Gastroesophageal sphincter (tissue), 3 donors: ENCODE measurements around the gene ZBED6.

Experiments
- EP300 ChIP-seq: sonication (generic); formaldehyde crosslinking; IDR thresholded peaks from one replicate; pipeline ENCODE4 v1.6.1; 2017; ENCODE audit warnings: antibody characterized with exemption, mild to moderate bottlenecking
- POLR2AphosphoS5 ChIP-seq: sonication (generic); formaldehyde crosslinking; IDR thresholded peaks from one replicate; pipeline ENCODE4 v1.6.1; 2017; ENCODE audit warnings: antibody characterized with exemption
- TF ChIP-seq, protein P1 (sequence below), 4 experiments: fragments of 200-600 bp in 2 of 4; fragments of 450-650 bp in 2 of 4; sonication (generic) in 1 of 4; IDR thresholded peaks; one replicate each; pipeline ENCODE4 v1.5.1; 2017 to 2019; ENCODE audit warnings: antibody characterized with exemption in 4 of 4, mild to moderate bottlenecking in 2 of 4, moderate library complexity in 2 of 4

DNA sequence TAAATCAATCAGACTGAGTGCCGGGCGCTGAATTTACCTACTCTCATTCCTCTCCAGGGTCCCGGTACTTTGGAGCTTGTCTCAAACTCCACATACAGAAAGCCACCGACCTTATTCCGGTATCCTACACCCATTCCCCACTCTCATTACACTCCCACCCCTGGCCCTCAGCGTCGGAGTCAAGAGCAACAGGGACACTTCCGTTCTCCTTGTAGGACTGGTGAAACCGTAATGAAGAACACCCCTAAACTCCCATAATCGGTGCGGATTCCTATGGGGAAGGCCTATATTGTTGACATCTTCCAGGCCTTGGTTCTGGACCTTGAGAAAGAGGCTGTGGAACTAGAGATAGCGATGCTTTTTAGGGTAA, 798 bp downstream of the ZBED6 start:
- TF ChIP-seq, protein P1, sequence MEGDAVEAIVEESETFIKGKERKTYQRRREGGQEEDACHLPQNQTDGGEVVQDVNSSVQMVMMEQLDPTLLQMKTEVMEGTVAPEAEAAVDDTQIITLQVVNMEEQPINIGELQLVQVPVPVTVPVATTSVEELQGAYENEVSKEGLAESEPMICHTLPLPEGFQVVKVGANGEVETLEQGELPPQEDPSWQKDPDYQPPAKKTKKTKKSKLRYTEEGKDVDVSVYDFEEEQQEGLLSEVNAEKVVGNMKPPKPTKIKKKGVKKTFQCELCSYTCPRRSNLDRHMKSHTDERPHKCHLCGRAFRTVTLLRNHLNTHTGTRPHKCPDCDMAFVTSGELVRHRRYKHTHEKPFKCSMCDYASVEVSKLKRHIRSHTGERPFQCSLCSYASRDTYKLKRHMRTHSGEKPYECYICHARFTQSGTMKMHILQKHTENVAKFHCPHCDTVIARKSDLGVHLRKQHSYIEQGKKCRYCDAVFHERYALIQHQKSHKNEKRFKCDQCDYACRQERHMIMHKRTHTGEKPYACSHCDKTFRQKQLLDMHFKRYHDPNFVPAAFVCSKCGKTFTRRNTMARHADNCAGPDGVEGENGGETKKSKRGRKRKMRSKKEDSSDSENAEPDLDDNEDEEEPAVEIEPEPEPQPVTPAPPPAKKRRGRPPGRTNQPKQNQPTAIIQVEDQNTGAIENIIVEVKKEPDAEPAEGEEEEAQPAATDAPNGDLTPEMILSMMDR (IDR thresholded peaks at IDR 0.05), result no peak
- TF ChIP-seq EP300 (no peak), POLR2AphosphoS5 (no peak)
